Spleen (tissue), 7 donors: ENCODE results near the gene OST4.

Experiments
- CTCF ChIP-seq, 11 experiments: fragments of 200-600 bp in 7 of 11; fragments of 450-650 bp in 4 of 11; sonication (generic) in 4 of 11; IDR thresholded peaks in 8 of 11; conservative IDR thresholded peaks in 3 of 11; 1 replicate in 7 of 11; 2 replicates in 4 of 11; pipeline versions ENCODE4 v1.4.0 to v1.8.0; 2016 to 2021; ENCODE audit warnings: antibody characterized with exemption in 11 of 11, inconsistent platforms in 4 of 11, mild to moderate bottlenecking in 1 of 11
- POLR2A ChIP-seq, 3 donors: fragments of 450-650 bp; IDR thresholded peaks; one replicate each; pipeline ENCODE4 v1.5.1; 2017; ENCODE audit warnings: antibody characterized with exemption in 3 of 3, mild to moderate bottlenecking in 1 of 3
- POLR2AphosphoS5 ChIP-seq, 3 donors: sonication (generic); formaldehyde crosslinking; IDR thresholded peaks; one replicate each; pipeline ENCODE4 v1.5.1; 2017; ENCODE audit warnings: antibody characterized with exemption in 3 of 3
- donor health status: DM: no; HTN: no; CAD: no; lungs with moderate emphysema.
- donor health status: DM: no; HTN: no; CAD: no.
- donor health status: DM: no; HTN: no; CAD: no.

GRCh38 chr2:27088634-27089033 is 17.2 kb upstream of the OST4 start:
- no peak for TF ChIP-seq CTCF (IDR thresholded peaks at IDR 0.05 in 8 of 11, conservative IDR thresholded peaks at IDR 0.05 in 3 of 11)
- TF ChIP-seq POLR2AphosphoS5 (IDR thresholded peaks at IDR 0.05): no peak
- no peak for TF ChIP-seq POLR2A (IDR thresholded peaks at IDR 0.05)
